HepG2 (cell line): ENCODE results near the gene CMTM2. TPM values are rescaled to one million over a fixed set of nuclear protein-coding genes. Genes with fewer than 3 reads are reported as not detected.
"Not testable (repeated sequence)": the region's sequence is repeated elsewhere in the genome, so short reads cannot be mapped to it uniquely, and the experiment has no call there.

Experiments
- ATAC-seq: fragments of 200-7000 bp; cut with Tn5 transposase; 3 replicates; pipeline ENCODE4 v1.9.1; 2020; ENCODE audit warnings: mild to moderate bottlenecking, moderate library complexity
- BruUV-seq: library from RNA; stranded (reverse); fragments of 400-500 nt; replicated peaks from 2 replicates; lab custom pipeline; 2021; lab: Mats Ljungman, UMichigan
- CTCF ChIA-PET: fragments of 300-600 bp; formaldehyde crosslinking; extraction: SDS; loops from one replicate; lab custom pipeline; 2021; ENCODE audit warnings: low total read pairs, inconsistent platforms, low intra/inter-chr PET ratio; lab: Yijun Ruan, JAX
- POLR2A ChIA-PET: fragments of 350-600 bp; sonication (Branson Sonifier 250); formaldehyde crosslinking; loops from one replicate; lab custom pipeline; 2020; ENCODE audit warnings: antibody characterized with exemption, inconsistent platforms; lab: Yijun Ruan, JAX
- DNase-seq: peaks from one replicate; pipeline ENCODE4 v3.0.0-alpha.2; 2015; ENCODE audit warnings: low spot score
- FAIRE-seq: peaks from 3 replicates; lab custom pipeline; 2011; peaks lifted over from hg19 to GRCh38; lab: Jason Lieb, UNC
- H2AFZ ChIP-seq: one replicate; pipeline ENCODE4 v1.6.1; 2011; ENCODE audit warnings: low read length, inconsistent platforms
- H3K27ac ChIP-seq: fragments of 300-600 bp; 3 replicates; pipeline ENCODE4 v1.8.0; 2011; ENCODE audit warnings: mixed run types, mild to moderate bottlenecking, mixed read lengths, low read length, inconsistent platforms; ENCODE audit not compliant: insufficient read depth; ENCODE audit errors: extremely low read length
- H3K27me3 ChIP-seq, 2 experiments: fragments of 200-600 bp in 1 of 2; 2 replicates in 1 of 2; 3 replicates in 1 of 2; pipeline versions ENCODE4 v1.6.0 to v1.8.0; 2011; ENCODE audit warnings: low read length in 2 of 2, mild to moderate bottlenecking in 2 of 2, moderate library complexity in 2 of 2, inconsistent platforms in 1 of 2; ENCODE audit not compliant: insufficient read depth in 2 of 2, control insufficient read depth in 1 of 2
- H3K36me3 ChIP-seq, 2 experiments: fragments of 200-600 bp in 1 of 2; replicated peaks in 1 of 2; 2 replicates in 1 of 2; 3 replicates in 1 of 2; pipeline versions ENCODE4 v1.5.1 to v1.8.0; 2011; ENCODE audit warnings: low read length in 2 of 2, inconsistent platforms in 1 of 2; ENCODE audit not compliant: insufficient read depth in 2 of 2, control insufficient read depth in 1 of 2
- H3K4me1 ChIP-seq: 2 replicates; pipeline ENCODE4 v1.5.1; 2012; ENCODE audit warnings: low read length, inconsistent platforms; ENCODE audit not compliant: insufficient read depth
- H3K4me2 ChIP-seq: 2 replicates; pipeline ENCODE4 v1.6.0; 2011; ENCODE audit warnings: low read depth, low read length, inconsistent platforms
- H3K4me3 ChIP-seq, 3 experiments: fragments of 200-600 bp in 1 of 3; sonication (generic), shearing (Covaris generic) in 1 of 3; replicated peaks in 1 of 3; 2 replicates each; pipeline ENCODE4 v1.5.1; 2011 to 2016; ENCODE audit warnings: low read length in 3 of 3, inconsistent platforms in 2 of 3, low read depth in 2 of 3, mild to moderate bottlenecking in 2 of 3, control low read depth in 1 of 3, mixed read lengths in 1 of 3; ENCODE audit not compliant: insufficient read depth in 1 of 3
- H3K79me2 ChIP-seq: one replicate; pipeline ENCODE4 v1.6.1; 2011; ENCODE audit warnings: low read length, inconsistent platforms; ENCODE audit not compliant: insufficient read depth
- H3K9ac ChIP-seq: 2 replicates; pipeline ENCODE4 v1.6.0; 2011; ENCODE audit warnings: mild to moderate bottlenecking, low read depth, low read length, inconsistent platforms; ENCODE audit not compliant: insufficient read depth
- H3K9me3 ChIP-seq: 2 replicates; pipeline ENCODE4 v1.5.1; 2012; ENCODE audit warnings: mild to moderate bottlenecking, low read length
- H4K20me1 ChIP-seq: 2 replicates; pipeline ENCODE4 v1.6.0; 2011; ENCODE audit warnings: inconsistent platforms, mild to moderate bottlenecking, low read length, moderate library complexity; ENCODE audit not compliant: insufficient read depth
- AGO2 ChIP-seq: fragments of 200-400 bp; formaldehyde crosslinking; optimal IDR thresholded peaks from 2 replicates; pipeline ENCODE3; 2017; ENCODE audit warnings: mild to moderate bottlenecking, low read depth, low read length, moderate library complexity
- FOXA1 ChIP-seq, 2 experiments: fragments of 450-650 bp in 1 of 2; sonication (generic) in 1 of 2; formaldehyde crosslinking in 1 of 2; IDR thresholded peaks; 2 replicates each; pipeline versions ENCODE4 v1.4.0 to v1.6.1; 2016 to 2020; ENCODE audit warnings: missing genetic modification reagents in 1 of 2
- POLR2G ChIP-seq: fragments of 200-400 bp; formaldehyde crosslinking; IDR thresholded peaks from 2 replicates; pipeline ENCODE4 v1.6.1; 2018; ENCODE audit warnings: mild to moderate bottlenecking, low read depth, low read length, moderate library complexity
- ZNF326 ChIP-seq: sonication (generic); formaldehyde crosslinking; IDR thresholded peaks from 2 replicates; pipeline ENCODE4 v1.4.0; 2020; ENCODE audit warnings: missing genetic modification reagents, borderline replicate concordance
- WGBS: methylation state at CpG from one replicate; pipeline ENCODE4 v1.1.6; 2017; ENCODE audit warnings: low lambda C conversion rate; 5-methylcytosine and 5-hydroxymethylcytosine counted together
- in situ Hi-C: cut with HindIII; loops from 2 replicates; pipeline ENCODE4 v1.10.0; 2017; ENCODE audit warnings: low pct_unique_long_range_greater_than_20kb; ENCODE audit not compliant: extremely low pct_ligation_motif_present
- intact Hi-C: fragments of 100-400 bp; cut with micrococcal nuclease; formaldehyde crosslinking; loops from one replicate; pipeline ENCODE4 v1.10.0; 2022; ENCODE audit not compliant: unreplicated experiment
- polyA plus RNA-seq, 8 experiments: library from polyadenylated mRNA; depleted of rRNA in 3 of 8; stranded (reverse) in 7 of 8; unstranded in 1 of 8; fragments of >200 nt; fragmentation: Illumina TruSeq in 4 of 8; extraction: Trizol in 4 of 8; gene quantifications; 2 replicates each; pipeline versions ENCODE4 v1.2.1 to v1.2.3, GENCODE V29; 2011 to 2016; ENCODE audit warnings: low read depth in 4 of 8, missing spikeins in 1 of 8, mixed read lengths in 1 of 8; ENCODE audit not compliant: insufficient read depth in 1 of 8
- total RNA-seq, 5 experiments: library from RNA; depleted of rRNA; stranded (reverse); fragments of >200 nt; fragmentation: Illumina TruSeq; extraction: Trizol; gene quantifications; 2 replicates each; pipeline ENCODE4 v1.2.3, GENCODE V29; 2016; ENCODE audit warnings: low read depth in 1 of 5

The CMTM2 gene
- total and polyA plus RNA-seq, 2 of the 13 experiments (the other 11 are each of a cell fraction or from before 2014, with no cell fraction given): not detected

DNA sequence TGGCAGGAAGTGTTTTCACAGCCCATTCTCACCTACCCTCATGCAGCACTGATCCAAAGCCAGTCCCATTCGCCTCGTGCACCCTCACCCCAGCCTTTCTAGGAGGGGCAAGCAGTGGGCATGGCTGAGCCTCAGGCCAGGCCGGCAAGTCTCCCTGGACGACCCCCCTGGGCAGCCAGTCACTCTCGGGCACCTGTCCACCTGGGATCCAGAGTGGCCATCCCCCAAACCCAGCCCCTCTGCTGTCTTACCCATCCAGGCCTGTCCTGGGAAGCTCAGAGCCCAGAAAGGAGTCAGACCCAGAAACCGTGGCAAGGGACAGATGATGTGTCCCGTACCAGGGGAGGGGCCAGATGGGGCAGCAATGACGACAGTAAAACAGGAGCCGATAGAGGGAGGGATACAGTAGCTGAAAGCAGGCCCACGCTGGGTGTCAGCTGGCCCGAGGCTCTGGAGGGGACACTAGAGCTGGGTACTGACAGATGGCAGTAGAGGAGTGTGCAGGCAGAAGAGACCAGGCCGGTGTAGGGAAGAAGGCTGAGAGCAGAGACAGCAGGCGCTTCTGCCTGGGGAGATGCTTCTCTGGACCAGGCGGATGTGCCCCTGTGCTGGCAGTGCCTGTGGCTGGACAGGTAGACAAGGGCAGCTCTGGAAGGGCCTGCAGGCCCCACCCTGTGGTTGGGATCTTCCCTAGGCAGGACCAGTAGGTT is 31.0 kb downstream of the CMTM2 start:
- no TSS peak for BruUV-seq
- POLR2A ChIA-PET: interaction anchor here (1.5 to 1.6 kb wide), 2 partner anchors 50 to 203 kb away, joined by 3 read pairs; no protein-coding TSS in a partner anchor
- Histone ChIP-seq H3K4me3 (no peak overlapping the region), H3K9me3 (no peaks in the 10 kb centered on the region), H3K4me2 (no peak overlapping the region), H2AFZ (no peak overlapping the region), H3K9ac (no peak overlapping the region), H3K27ac (no peak overlapping the region), H4K20me1 (peaks cover 13% of the 10 kb centered on the region; the same call in 1 of the 2 replicates), H3K79me2 (peaks cover 9% of the 10 kb centered on the region), H3K4me1 (peaks cover 47% of the 10 kb centered on the region), H3K27me3 (no peaks in the 10 kb centered on the region), H3K36me3 (peaks cover 23 to 48% of the 10 kb centered on the region in 2 experiments)
- TF ChIP-seq AGO2 (peak; percentile 22), FOXA1 (IDR thresholded peaks at IDR 0.05) (no peak), FOXA1 (CRISPR knock-in tag; IDR thresholded peaks at IDR 0.05) (no peak), ZNF326 (no peak)
- FAIRE-seq (no peak), DNase-seq (no peak), ATAC-seq (no peak)
- WGBS: 97% methylated on average over 12 of the region's 14 CpGs
- in situ Hi-C loops: no loop called here
- intact Hi-C loops: no loop called here
- CTCF ChIA-PET: no interaction called here

DNA sequence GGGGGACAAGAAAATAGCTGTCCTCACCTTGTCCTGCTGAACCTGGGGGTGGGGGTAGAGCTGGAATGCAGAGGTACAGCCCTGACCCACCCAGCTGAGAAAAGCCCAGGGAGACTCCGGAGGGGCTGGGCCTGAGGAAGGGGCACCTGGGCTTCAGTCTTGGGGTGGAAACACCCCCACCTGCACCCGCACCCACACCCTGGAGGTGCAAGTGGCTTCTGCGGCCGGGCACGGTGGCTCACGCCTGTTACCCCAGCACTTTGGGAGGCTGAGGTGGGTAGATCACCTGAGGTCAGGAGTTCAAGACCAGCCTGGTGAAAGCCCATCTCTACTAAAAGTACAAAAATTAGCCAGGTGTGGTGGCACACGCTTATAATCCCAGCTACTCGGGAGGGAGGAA is 32.6 kb downstream of the CMTM2 start:
- peaks cover 44% of the 10 kb centered on the region for H3K4me1 ChIP-seq
- 100% methylated on average over 8 of the region's 8 CpGs for WGBS
- H4K20me1 ChIP-seq: peaks cover 10% of the 10 kb centered on the region; the same call in 1 of the 2 replicates
- H3K27ac ChIP-seq, H3K27me3 ChIP-seq, H3K9me3 ChIP-seq, H3K9ac ChIP-seq, FAIRE-seq, in situ Hi-C loops, H3K4me3 ChIP-seq, intact Hi-C loops, CTCF ChIA-PET, H2AFZ ChIP-seq, ATAC-seq, H3K79me2 ChIP-seq, BruUV-seq, POLR2A ChIA-PET, DNase-seq, H3K4me2 ChIP-seq: not testable (repeated sequence)
- TF ChIP-seq POLR2G: 0 out of 2 replicates have a peak, but pooled peaks have one; percentile 3
- peaks cover 23 to 49% of the 10 kb centered on the region in 2 experiments for H3K36me3 ChIP-seq
